Effector memory CD8-positive, alpha-beta T cell (primary cell): Measurements from ENCODE around the gene OXER1.
A peak's percentile ranks its signal among the peaks of the same experiment; 100 is the strongest.

Experiments used
- ATAC-seq: fragments of 150-1000 bp; cut with Tn5 transposase; replicated peaks from 2 replicates; pipeline ENCODE4 v1.10.0; 2021; ENCODE audit warnings: mild to moderate bottlenecking, moderate library complexity
- DNase-seq, 3 experiments: peaks; one replicate each; pipeline ENCODE4 v3.0.0; 2021
- H3K27ac Mint-ChIP-seq, 2 donors: one replicate each; pipeline ENCODE4 v1.8.0; 2022; ENCODE audit warnings: mild to moderate bottlenecking in 2 of 2, mixed read lengths in 2 of 2, moderate library complexity in 2 of 2
- H3K27me3 Mint-ChIP-seq, 2 donors: one replicate each; pipeline ENCODE4 v1.8.0; 2022; ENCODE audit warnings: mixed read lengths in 2 of 2
- H3K36me3 Mint-ChIP-seq: one replicate; pipeline ENCODE4 v1.8.0; 2022; ENCODE audit warnings: mild to moderate bottlenecking, moderate library complexity, mixed read lengths; ENCODE audit not compliant: insufficient read depth
- H3K4me1 Mint-ChIP-seq, 2 donors: one replicate each; pipeline ENCODE4 v1.8.0; 2022; ENCODE audit warnings: low read depth in 2 of 2, mixed read lengths in 2 of 2
- H3K4me3 Mint-ChIP-seq, 2 donors: one replicate each; pipeline ENCODE4 v1.8.0; 2022; ENCODE audit warnings: mild to moderate bottlenecking in 2 of 2, mixed read lengths in 2 of 2, moderate library complexity in 2 of 2
- H3K9me3 Mint-ChIP-seq, 2 donors: one replicate each; pipeline ENCODE4 v1.8.0; 2022; ENCODE audit warnings: mixed read lengths in 2 of 2

OXER1 gene

GRCh38 chr2:42757981-42758740, 5.8 kb downstream of the OXER1 start:
- peaks cover 14% of the 10 kb centered on the region for H3K36me3 Mint-ChIP-seq
- H3K27me3 Mint-ChIP-seq, result no peaks in the 10 kb centered on the region
- H3K4me1 Mint-ChIP-seq, result peaks cover 0 to under 1% of the 10 kb centered on the region in 2 donors
- DNase-seq (no peak), ATAC-seq (no peak)
- no peak overlapping the region for H3K27ac Mint-ChIP-seq
- H3K4me3 Mint-ChIP-seq, result no peak overlapping the region
- H3K9me3 Mint-ChIP-seq, result no peaks in the 10 kb centered on the region

- Mint-ChIP-seq H3K9me3 (no peaks in the 10 kb centered on the region), H3K27ac (no peak overlapping the region), H3K36me3 (peaks cover 15% of the 10 kb centered on the region), H3K4me3 (no peak overlapping the region), H3K27me3 (no peaks in the 10 kb centered on the region), H3K4me1 (peaks cover 0 to 1% of the 10 kb centered on the region in 2 donors)
- DNase-seq, result no peak
- no peak for ATAC-seq
Observed at GRCh38 chr2:42756966-42757513, 6.9 kb downstream of the OXER1 start.

- no peak for ATAC-seq
- Mint-ChIP-seq H3K27me3 (no peaks in the 10 kb centered on the region), H3K27ac (no peak overlapping the region), H3K36me3 (peaks cover 13% of the 10 kb centered on the region), H3K4me1 (peaks cover 0 to 1% of the 10 kb centered on the region in 2 donors), H3K9me3 (no peaks in the 10 kb centered on the region), H3K4me3 (no peak overlapping the region)
- DNase-seq, result no peak
Observed at GRCh38 chr2:42756150-42756775, 7.7 kb downstream of the OXER1 start.

GRCh38 chr2:42755191-42755880, 8.6 kb downstream of the OXER1 start:
- Mint-ChIP-seq H3K4me1 (peaks cover 0 to 1% of the 10 kb centered on the region in 2 donors), H3K36me3 (peaks cover 13% of the 10 kb centered on the region), H3K4me3 (no peak overlapping the region), H3K27me3 (no peaks in the 10 kb centered on the region), H3K27ac (no peak overlapping the region), H3K9me3 (no peaks in the 10 kb centered on the region)
- DNase-seq (no peak), ATAC-seq (no peak)

GRCh38 chr2:42754776-42755140, 9.2 kb downstream of the OXER1 start:
- Mint-ChIP-seq H3K4me3 (no peak overlapping the region), H3K4me1 (peaks cover 0 to 1% of the 10 kb centered on the region in 2 donors), H3K36me3 (peaks cover 11% of the 10 kb centered on the region), H3K27ac (no peak overlapping the region), H3K27me3 (no peaks in the 10 kb centered on the region), H3K9me3 (no peaks in the 10 kb centered on the region)
- DNase-seq, result no peak
- no peak for ATAC-seq

GRCh38 chr2:42754021-42754775, 9.7 kb downstream of the OXER1 start:
- Mint-ChIP-seq H3K4me3 (no peak overlapping the region), H3K4me1 (peaks cover 0 to 1% of the 10 kb centered on the region in 2 donors), H3K27ac (no peak overlapping the region), H3K36me3 (peaks cover 8% of the 10 kb centered on the region), H3K27me3 (no peaks in the 10 kb centered on the region), H3K9me3 (no peaks in the 10 kb centered on the region)
- ATAC-seq (peak; percentile 59), DNase-seq (no peak)

GRCh38 chr2:42752816-42753813, 10.8 kb downstream of the OXER1 start:
- H3K4me1 Mint-ChIP-seq, result peaks cover 0 to 1% of the 10 kb centered on the region in 2 donors
- ATAC-seq, result no peak
- peak overlapping the region; percentile 32 to 49 for H3K27ac Mint-ChIP-seq
- H3K27me3 Mint-ChIP-seq, result no peaks in the 10 kb centered on the region
- H3K9me3 Mint-ChIP-seq, result no peaks in the 10 kb centered on the region
- H3K36me3 Mint-ChIP-seq, result peaks cover 8% of the 10 kb centered on the region
- no peak for DNase-seq
- no peak overlapping the region for H3K4me3 Mint-ChIP-seq

GRCh38 chr2:42752314-42752713, 11.6 kb downstream of the OXER1 start:
- Mint-ChIP-seq H3K9me3 (no peaks in the 10 kb centered on the region), H3K27me3 (no peaks in the 10 kb centered on the region), H3K36me3 (peaks cover 8% of the 10 kb centered on the region), H3K4me3 (no peak overlapping the region), H3K27ac (peak overlapping the region; percentile 26 to 32), H3K4me1 (peaks cover 0 to 1% of the 10 kb centered on the region in 2 donors)
- no peak for DNase-seq
- ATAC-seq, result peak; percentile 54

GRCh38 chr2:42748840-42749239, 15.1 kb downstream of the OXER1 start:
- Mint-ChIP-seq H3K27ac (no peak overlapping the region), H3K9me3 (no peaks in the 10 kb centered on the region), H3K36me3 (peaks cover 6% of the 10 kb centered on the region), H3K4me3 (no peak overlapping the region), H3K27me3 (no peaks in the 10 kb centered on the region), H3K4me1 (peaks cover 0 to 1% of the 10 kb centered on the region in 2 donors)
- DNase-seq (no peak), ATAC-seq (no peak)

GRCh38 chr2:42747422-42747821, 16.5 kb downstream of the OXER1 start:
- no peak overlapping the region for H3K4me3 Mint-ChIP-seq
- peaks cover 7% of the 10 kb centered on the region for H3K36me3 Mint-ChIP-seq
- no peaks in the 10 kb centered on the region for H3K4me1 Mint-ChIP-seq
- ATAC-seq (no peak), DNase-seq (no peak)
- no peak overlapping the region for H3K27ac Mint-ChIP-seq
- no peaks in the 10 kb centered on the region for H3K9me3 Mint-ChIP-seq
- no peaks in the 10 kb centered on the region for H3K27me3 Mint-ChIP-seq

- H3K36me3 Mint-ChIP-seq, result peaks cover 9% of the 10 kb centered on the region
- DNase-seq, result no peak
- no peaks in the 10 kb centered on the region for H3K9me3 Mint-ChIP-seq
- H3K27ac Mint-ChIP-seq, result no peak overlapping the region
- no peak for ATAC-seq
- H3K4me3 Mint-ChIP-seq, result no peak overlapping the region
- H3K27me3 Mint-ChIP-seq, result no peaks in the 10 kb centered on the region
- H3K4me1 Mint-ChIP-seq, result no peaks in the 10 kb centered on the region
Observed at GRCh38 chr2:42744545-42745082, 19.3 kb downstream of the OXER1 start.

- DNase-seq (no peak), ATAC-seq (no peak)
- H3K4me1 Mint-ChIP-seq, result no peaks in the 10 kb centered on the region
- H3K27ac Mint-ChIP-seq, result peak overlapping the region in 1 of 2 donors; percentile 9
- peaks cover 9% of the 10 kb centered on the region for H3K36me3 Mint-ChIP-seq
- peaks cover 0 to 2% of the 10 kb centered on the region in 2 donors for H3K9me3 Mint-ChIP-seq
- no peak overlapping the region for H3K4me3 Mint-ChIP-seq
- H3K27me3 Mint-ChIP-seq, result no peaks in the 10 kb centered on the region
Observed at GRCh38 chr2:42743659-42743990, 20.3 kb downstream of the OXER1 start.
